ENCODE results near the gene ZNF579.
"Not testable (repeated sequence)": the region's sequence is repeated elsewhere in the genome, so short reads cannot be mapped to it uniquely, and the experiment has no call there.

ZNF579 gene

DNA sequence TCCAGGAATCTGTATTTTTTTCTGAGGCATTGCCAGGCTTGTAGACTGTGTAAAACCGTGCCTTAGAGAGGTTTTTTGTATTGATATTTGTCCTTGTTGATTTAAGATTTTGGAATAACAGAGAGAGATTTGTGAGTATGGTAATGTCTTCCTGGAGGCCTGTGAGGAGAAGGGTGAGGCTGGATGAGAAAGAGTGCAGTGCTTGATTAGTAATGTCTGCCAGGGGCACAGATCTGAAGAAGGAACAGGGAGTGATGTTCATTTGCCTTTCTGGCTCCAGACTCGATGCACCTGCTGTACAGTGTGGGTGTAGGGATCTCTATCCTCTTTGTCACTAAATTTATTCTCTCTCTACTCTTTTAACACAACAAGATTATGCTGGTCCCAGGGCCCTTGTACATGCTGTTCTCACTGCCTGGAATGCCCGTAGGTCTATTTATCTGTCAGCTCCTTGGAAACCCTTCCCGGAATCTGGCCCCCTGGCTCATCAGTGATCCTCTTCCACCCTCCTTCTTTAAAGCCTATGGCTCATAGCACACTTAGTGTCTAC lies 14.4 kb upstream of the ZNF579 start:
- DNase-seq (ENCODE audit: low read depth, low spot score) = no peak

DNA sequence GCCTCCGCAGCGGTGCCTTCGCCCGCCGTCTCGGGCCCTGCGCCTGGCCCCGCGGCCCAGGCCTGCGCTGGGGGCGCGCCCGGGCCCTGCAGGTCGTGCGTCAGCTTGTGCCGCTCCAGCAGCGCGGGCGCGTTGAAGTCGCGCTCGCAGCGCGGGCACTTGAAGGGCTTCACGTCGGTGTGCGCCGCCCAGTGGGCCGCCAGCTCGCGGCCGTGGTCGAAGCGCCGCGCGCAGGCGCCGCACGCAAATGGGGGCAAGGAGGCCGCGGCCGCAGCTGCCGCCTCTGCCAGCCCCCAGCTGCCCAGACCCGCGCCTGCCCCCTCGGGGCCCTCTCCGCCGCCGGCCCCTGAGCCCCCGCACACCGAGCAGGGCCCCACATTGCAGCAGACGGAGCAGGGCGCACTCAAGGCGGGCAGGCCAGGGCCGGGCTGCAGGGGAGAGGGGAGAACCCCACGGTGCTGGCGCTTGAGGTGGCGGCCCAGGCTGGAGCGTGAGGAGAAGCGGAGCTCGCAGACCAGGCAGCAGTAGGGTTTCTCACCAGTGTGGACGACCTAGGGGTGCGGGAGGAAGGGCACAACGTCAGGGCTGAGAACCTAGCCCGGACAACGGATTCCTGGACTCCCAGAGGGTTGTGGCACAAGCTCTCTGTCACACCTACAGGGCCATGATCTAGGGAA lies 12.6 kb upstream of the ZNF579 start:
- DNase-seq (ENCODE audit: low read depth, low spot score) = no peak

- no peak for DNase-seq (ENCODE audit: low read depth, low spot score)
Observed at GRCh38 chr19:55592391-55593090, 11.9 kb upstream of the ZNF579 start.

DNA sequence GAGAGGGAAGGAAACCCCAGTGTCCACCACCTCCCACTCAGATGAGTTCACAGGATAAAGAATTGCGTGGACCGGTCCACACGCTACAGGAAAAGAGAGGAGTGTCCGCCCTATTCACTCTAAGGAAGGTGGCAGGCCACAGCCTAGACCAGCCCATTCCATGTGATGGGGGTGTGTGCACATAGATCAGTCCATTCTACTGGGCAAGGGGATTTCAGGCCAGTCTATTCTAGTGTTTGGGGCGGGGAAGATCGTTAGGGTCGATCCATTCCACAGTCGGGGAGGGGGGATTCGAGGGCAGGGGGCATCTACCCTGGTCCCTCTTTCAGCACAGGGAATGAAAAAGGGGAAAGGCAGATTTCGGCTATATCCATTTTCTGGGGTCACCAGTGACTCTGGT lies 10.9 kb upstream of the ZNF579 start:
- DNase-seq (ENCODE audit: low read depth, low spot score) = no peak

- no peak for DNase-seq (ENCODE audit: low read depth, low spot score)
Observed at GRCh38 chr19:55590617-55591016, 10.0 kb upstream of the ZNF579 start.

GRCh38 chr19:55590109-55590508 lies 9.5 kb upstream of the ZNF579 start:
- no peak for DNase-seq (ENCODE audit: low read depth, low spot score)

- DNase-seq (ENCODE audit: low read depth, low spot score) = no peak
Observed at GRCh38 chr19:55588738-55589137, 8.1 kb upstream of the ZNF579 start.

DNA sequence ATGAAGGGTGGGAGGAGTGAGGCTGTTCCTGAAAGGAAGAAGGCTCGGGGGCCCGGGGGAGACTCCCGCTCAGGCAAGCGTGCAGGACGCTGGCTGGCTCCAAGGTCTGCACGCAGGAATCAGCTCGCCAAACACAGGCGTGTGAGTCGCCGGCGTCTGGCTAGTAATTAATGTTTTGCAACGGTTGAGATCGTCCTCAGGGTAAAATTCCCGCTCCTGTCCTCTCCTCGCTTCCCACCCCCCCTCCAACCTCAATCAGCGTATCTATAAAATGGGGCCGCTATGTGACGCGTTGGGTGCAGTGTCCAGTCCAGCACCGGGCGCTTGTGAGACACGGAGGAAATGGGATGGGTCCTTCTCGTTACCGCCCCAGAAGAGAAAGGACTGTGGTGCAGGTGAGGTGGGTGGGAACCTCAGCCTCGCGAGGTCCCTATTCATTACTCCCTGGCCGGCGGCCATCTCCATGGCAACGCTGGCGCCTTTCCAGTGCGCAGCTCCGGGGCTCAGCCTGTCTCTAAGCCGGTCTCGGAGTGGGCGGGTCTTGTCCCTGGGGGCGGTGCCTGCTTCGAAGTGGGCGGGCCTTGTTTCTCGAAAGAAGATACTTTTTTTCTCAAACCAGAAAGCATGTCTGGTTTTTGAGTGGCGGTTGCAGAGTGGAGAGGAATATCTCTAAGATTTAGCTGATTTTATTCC lies 6.5 kb upstream of the ZNF579 start:
- DNase-seq (ENCODE audit: low read depth, low spot score) = peak; percentile 88

- no peak for DNase-seq (ENCODE audit: low read depth, low spot score)
Observed at GRCh38 chr19:55585658-55586339, 5.2 kb upstream of the ZNF579 start.

DNA sequence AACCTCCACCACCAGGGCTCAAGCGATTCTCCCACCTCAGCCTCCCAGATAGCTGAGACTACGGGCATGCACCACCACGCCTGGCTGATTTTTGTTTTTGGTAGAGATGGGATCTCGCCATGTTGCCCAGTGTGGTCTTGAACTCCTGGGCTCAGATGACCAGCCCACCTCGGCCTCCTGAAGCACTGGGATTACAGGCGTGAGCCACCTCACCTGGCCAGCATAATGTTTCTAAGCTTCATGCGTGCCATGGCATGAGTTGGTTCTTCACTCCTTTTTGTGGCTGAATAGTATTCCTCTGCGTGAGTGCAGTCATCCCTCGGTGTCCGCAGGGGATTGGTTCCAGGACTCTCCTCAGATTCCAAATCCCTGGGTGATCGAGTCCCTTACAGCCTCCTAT lies 4.2 kb upstream of the ZNF579 start:
- DNase-seq (ENCODE audit: low read depth, low spot score) = no peak

GRCh38 chr19:55583897-55584296 lies 3.2 kb upstream of the ZNF579 start:
- not testable (repeated sequence) for DNase-seq (ENCODE audit: low read depth, low spot score)

GRCh38 chr19:55582284-55582683 lies 1.6 kb upstream of the ZNF579 start:
- DNase-seq (ENCODE audit: low read depth, low spot score) = not testable (repeated sequence)

DNA sequence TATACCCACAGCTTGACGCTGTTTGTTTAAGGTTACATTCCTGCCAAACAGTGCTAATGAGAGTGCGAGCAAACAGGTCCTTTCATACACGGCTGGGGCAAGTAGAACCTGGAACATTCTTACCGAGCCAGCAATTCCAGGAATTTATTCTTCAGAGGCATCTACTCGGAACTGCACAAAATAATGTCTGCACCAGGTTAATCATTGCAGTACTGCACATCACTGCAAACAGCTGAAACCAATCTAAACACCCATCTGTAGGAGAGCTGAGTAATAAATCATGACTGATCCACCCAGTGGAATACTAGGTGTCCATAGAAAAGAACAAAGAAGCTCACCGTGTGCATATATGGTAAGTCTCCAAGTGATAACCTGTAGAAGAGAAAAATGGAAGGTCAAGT lies 1.2 kb upstream of the ZNF579 start:
- no peak for DNase-seq (ENCODE audit: low read depth, low spot score)

DNA sequence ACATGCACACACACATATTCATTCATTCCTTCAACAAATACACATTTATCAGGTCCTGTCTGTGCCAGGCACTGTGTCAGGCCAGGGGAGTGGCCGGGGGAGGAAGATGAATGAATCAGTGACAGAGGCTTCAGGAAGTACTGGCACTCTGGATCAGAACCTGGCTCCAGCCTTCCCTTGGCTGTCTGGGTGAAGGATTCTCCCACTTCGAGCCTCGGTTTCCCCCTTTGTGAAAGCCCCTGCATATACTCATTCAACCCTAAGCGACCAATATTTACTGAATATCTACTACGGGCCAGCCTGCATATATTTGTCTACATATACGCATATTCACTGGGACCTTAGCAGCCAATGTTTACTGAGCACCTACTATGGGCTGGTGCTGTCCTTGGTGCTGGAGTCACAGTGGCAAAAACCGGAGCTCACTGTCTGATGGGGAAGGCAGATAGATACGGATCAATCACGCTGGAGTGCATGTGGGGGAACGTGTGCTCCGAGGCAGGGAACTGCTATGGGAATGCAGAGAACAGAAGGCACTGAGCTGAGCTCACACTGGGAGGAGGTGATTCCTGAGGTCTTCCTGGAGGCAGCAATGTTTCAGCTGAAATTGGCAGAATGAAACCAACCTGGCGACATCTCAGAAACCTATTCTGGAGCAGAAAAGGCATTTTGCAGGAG lies 636 bp upstream of the ZNF579 start:
- no peak for DNase-seq (ENCODE audit: low read depth, low spot score)

DNA sequence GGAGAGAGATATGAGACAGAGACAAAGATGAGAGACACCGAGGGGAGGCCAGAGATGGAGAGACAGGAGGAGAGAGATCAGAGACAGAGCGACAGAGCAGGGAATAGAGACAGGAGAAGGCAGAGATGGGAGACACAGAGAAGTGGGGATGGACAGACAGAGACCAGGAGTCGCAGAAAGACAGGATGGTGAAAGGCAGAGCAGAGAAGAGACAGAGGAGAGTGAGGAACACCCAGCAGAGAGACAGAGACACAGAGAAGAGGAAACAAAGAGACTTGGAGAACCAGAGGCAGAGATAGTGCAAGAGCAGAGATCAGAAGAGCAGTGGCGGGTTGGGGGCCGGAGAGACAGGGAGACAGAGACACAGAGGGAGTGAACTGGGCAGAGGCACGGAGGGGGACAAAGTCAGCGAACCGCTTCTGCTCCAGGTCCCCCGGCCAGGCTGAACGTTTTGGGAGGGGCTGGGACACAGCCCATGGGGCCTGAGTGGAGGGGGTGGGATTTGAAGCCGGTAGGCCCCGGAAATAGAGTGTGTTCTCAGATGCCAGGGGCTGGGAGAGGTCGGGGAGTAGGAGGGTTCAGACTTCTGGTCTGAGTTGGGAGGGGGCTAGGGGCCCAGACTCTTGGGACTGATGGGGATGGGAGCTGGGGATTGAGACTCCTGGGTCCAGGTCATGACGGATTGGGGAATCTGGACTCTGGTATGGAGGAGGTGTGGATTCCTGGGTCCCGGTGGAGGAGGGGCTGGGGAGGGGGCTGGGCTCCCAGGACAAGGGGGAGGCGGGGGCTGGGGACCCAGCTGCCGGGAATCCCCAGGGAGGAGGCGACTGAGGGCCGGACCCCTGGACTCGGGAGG lies 654 bp downstream of the ZNF579 start:
- no peak for DNase-seq (ENCODE audit: low read depth, low spot score)

DNA sequence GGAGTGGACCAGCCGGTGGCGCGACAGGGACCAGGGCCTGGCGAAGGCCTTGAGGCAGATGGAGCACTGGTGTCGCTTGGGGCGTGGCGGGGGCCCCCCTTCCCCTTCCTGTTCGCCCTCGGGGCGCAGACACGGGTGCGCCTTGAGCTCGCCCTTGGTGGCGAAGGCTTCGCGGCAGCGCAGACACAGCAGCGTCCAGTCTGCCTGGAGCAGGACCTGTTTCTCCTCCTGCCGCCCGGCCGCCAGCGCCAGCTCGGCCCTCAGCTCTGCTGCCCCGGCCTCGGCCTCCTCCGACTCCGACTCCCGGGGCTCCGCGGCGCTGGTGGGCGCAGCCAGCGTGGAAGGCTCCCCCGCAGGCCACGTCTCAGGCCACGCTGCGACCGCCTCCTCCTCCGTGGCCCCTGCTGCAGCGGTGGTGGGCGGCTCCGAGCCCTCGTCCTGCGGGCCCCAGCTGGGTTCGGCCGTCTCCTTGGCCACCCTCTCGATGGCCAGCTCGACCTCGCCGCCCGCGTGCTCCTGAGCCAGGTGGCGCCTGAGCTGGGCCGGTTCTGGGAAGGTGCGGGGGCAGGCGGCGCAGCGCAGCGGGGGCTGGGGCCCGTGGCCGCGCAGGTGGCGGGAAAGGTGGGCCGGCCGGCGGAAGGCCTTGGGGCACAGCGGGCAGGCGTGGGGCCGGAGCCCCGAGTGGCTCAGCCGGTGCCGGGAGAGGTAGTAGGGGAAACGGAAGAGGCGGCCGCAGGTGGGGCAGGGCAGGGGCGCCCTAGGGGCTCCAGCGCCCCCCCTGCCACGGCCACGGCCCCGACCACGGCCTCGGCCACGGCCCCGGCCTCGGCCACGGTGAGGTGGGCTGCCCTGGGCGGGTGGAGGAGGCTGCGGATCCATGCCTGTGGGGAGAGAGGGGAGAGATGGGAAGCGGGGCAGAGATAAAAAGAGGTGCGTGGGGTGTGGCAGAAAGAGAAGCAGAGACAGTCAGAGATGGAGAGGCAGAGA lies 1.6 kb downstream of the ZNF579 start:
- DNase-seq (ENCODE audit: low read depth, low spot score) = no peak

DNA sequence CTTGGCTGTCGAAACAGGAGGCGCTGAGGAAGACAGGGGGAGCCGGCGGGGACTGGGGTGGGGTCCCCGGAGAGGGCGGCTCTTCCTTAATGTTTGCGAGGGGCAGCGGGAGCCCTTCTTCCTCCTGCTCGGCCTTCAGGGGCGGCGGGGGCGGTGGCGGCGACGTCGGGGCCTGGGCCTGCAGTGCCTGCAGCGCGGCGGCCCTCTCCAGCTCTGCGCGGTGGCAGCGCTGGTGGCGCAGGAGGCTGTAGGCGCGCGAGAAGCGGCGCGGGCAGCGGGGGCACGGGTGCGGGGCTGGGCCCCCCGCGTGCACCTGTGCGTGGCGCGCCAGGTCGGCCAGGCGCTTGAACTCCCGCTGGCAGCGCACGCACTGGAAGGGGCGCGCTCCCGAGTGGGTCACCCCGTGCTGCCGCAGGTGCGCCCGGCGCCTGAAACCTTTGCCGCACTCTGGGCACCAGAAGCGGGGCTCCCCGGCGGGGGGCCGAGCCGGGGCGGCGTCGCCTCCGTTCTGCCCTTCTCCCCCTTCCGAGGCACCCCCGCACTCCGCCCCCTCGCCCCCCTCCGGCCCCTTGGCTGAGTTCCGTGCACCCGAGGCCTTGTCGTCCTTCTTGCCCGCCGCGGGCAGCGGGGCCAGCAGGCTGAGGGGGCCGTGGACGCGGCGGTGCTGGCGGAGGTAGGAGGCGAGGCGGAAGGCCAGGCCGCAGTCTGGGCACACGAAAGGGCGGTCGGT lies 2.5 kb downstream of the ZNF579 start:
- no peak for DNase-seq (ENCODE audit: low read depth, low spot score)

- no peak for DNase-seq (ENCODE audit: low read depth, low spot score)
Observed at GRCh38 chr19:55576746-55577145, 3.9 kb downstream of the ZNF579 start.

DNA sequence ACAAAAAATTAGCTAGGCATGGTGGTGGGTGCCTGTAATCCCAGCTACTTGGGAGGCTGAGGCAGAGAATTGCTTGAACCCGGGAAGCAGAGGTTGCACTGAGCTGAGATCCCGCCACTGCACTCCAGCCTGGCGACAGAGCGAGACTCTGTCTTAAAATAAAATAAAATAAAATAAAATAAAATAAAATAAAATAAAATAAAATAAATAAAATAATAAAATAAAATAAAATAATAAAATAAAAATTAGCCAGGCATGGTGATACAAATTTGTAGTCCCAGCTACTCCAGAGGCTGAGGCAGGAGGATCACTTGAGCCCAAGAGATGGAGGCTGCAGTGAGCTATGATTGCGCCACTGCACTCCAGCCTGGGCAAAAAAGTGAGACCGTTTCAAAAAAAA lies 6.7 kb downstream of the ZNF579 start:
- DNase-seq (ENCODE audit: low read depth, low spot score) = not testable (repeated sequence)

Measured in activated naive CD8-positive, alpha-beta T cell treated with anti-CD3 and anti-CD28 coated beads, Interleukin-2, amount 50 U/mL, for 16 hours (primary cell).